Measurements from ENCODE around the gene GINS1.
A peak's percentile ranks its signal among the peaks of the same experiment; 100 is the strongest.

GINS1 gene

DNA sequence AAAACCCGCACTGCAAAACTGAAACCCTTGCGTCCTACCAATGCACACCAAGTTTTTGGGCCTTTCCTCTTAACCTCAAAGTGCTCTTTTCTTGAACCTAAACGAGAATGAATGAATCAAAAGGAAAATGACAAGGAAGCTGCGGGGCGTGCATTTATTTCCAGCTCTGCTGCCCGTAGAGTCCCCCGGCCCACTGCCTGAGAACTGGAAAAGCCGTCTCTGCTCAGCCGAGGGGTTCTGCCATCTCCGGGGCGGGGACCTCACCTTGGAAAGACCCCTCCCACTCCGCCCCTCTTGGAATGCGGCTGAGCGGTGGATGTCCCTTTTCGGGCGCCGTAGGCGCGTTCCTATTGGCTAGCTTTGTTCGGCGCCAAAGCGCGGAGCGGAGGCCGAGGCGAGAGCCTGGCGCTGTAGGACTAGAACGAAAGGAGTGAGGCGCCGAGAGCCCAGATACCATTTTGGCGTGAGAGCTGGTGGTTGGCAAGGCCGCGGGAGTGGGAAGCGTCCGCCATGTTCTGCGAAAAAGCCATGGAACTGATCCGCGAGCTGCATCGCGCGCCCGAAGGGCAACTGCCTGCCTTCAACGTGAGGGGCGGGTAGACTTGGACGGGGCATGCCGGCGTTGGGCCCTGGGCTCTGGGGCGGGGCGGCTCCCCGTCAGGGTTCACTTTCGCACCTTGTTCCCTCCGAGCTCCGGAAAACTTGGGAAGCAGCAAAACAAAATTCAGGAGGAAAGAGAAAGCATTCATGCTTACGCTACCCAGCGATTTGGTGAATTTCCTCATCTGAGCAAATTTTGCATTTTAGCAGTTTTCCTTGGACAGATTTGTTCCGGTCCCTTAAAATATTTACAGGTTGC, at the start of gene GINS1:
TSS of gene GINS1 (plus strand) at position 363 of the 859 bp plus-strand sequence. CDS start at position 511, 148 bp downstream.
- Histone ChIP-seq H3K9ac (ENCODE audit: insufficient read length, low read depth) (peak within 1 kb of the TSS; percentile 89), H3K9me3 (ENCODE audit: insufficient read depth, low read length) (peaks cover 19% of the 10 kb centered on the region; the same call in 1 of the 2 replicates), H3K4me3 (ENCODE audit: insufficient read length, low read depth) (peak within 1 kb of the TSS; percentile 80), H3K27me3 (ENCODE audit: insufficient read depth, insufficient read length) (no peaks in the 10 kb centered on the region), H3K36me3 (ENCODE audit: insufficient read depth, insufficient read length, low read length) (peaks cover 17% of the 10 kb centered on the region), H3K4me1 (ENCODE audit: insufficient read depth, insufficient read length) (peaks cover 1% of the 10 kb centered on the region)
- TF ChIP-seq SUZ12 (IDR thresholded peaks at IDR 0.05; ENCODE audit: extremely low read depth, insufficient read depth, insufficient read length) = no peak
- TF ChIP-seq ZNF274 (IDR thresholded peaks at IDR 0.05; ENCODE audit: low read depth, low read length) = no peak
- no peak for TF ChIP-seq YY1 (IDR thresholded peaks at IDR 0.05; ENCODE audit: insufficient read depth, insufficient read length)
- peak; percentile 88 for DNase-seq (ENCODE audit: low read depth, low spot score)

DNA sequence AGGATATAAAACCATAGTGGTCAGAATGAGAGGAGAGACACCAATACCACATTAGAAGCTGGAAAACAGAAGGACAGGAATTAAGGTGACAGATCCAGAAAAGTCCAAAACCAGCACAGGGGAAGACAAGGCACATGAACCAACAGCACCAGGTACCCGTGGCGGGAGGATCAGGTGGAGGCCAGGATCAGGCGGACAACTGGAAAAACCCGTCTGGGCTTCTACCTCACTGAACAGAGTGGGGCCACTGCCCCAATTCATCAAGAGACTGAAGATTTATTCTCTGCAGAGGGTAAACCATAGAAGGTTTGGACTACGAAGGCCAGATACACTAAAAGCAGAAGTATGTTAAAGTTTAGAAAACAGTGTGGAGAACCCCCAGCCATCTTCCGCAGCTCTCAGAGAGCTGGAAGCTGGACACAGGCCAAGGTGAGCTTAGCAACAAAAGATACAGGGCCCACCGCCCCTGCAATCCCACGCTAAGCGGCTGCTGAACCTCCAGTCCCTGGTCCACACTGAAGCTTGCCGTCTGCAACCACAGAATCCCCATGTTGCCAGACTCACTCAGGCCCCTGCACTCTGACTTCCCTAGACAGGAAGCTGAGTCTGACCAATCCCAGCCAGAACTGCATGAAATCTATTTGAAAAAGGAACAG, 46.7 kb upstream of the GINS1 start:
- Histone ChIP-seq H3K36me3 (ENCODE audit: insufficient read depth, insufficient read length, low read length) (peaks cover 2% of the 10 kb centered on the region), H3K4me1 (ENCODE audit: insufficient read depth, insufficient read length) (no peaks in the 10 kb centered on the region), H3K9me3 (ENCODE audit: insufficient read depth, low read length) (no peaks in the 10 kb centered on the region), H3K4me3 (ENCODE audit: insufficient read length, low read depth) (no peak overlapping the region), H3K9ac (ENCODE audit: insufficient read length, low read depth) (no peak overlapping the region), H3K27me3 (ENCODE audit: insufficient read depth, insufficient read length) (no peaks in the 10 kb centered on the region)
- no peak for DNase-seq (ENCODE audit: low read depth, low spot score)
- TF ChIP-seq SUZ12 (IDR thresholded peaks at IDR 0.05; ENCODE audit: extremely low read depth, insufficient read depth, insufficient read length) (no peak), ZNF274 (IDR thresholded peaks at IDR 0.05; ENCODE audit: low read depth, low read length) (no peak), YY1 (IDR thresholded peaks at IDR 0.05; ENCODE audit: insufficient read depth, insufficient read length) (no peak)

DNA sequence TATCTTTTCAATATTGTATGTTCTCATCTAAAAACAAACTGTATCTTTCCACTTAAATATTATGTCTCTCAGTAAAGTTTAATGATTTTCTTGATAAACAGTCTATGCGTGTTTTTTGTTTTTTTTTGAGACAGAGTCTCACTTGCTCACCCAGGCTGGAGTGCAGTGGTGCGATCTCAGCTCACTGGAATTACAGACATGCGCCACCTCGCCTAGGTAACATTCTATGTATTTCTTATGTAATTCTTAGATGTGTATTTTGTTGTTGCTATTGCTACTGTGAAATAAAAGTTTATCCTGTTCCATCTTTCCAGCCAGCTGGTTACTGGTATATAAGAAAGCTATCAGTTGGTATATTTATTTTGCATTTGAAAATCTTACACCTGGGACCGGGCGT, 46.2 kb upstream of the GINS1 start:
- Histone ChIP-seq H3K27me3 (ENCODE audit: insufficient read depth, insufficient read length) (no peaks in the 10 kb centered on the region), H3K9me3 (ENCODE audit: insufficient read depth, low read length) (no peaks in the 10 kb centered on the region), H3K36me3 (ENCODE audit: insufficient read depth, insufficient read length, low read length) (no peaks in the 10 kb centered on the region), H3K4me1 (ENCODE audit: insufficient read depth, insufficient read length) (no peaks in the 10 kb centered on the region), H3K9ac (ENCODE audit: insufficient read length, low read depth) (no peak overlapping the region), H3K4me3 (ENCODE audit: insufficient read length, low read depth) (no peak overlapping the region)
- TF ChIP-seq YY1 (IDR thresholded peaks at IDR 0.05; ENCODE audit: insufficient read depth, insufficient read length) (no peak), ZNF274 (IDR thresholded peaks at IDR 0.05; ENCODE audit: low read depth, low read length) (no peak), SUZ12 (IDR thresholded peaks at IDR 0.05; ENCODE audit: extremely low read depth, insufficient read depth, insufficient read length) (no peak)
- no peak for DNase-seq (ENCODE audit: low read depth, low spot score)

DNA sequence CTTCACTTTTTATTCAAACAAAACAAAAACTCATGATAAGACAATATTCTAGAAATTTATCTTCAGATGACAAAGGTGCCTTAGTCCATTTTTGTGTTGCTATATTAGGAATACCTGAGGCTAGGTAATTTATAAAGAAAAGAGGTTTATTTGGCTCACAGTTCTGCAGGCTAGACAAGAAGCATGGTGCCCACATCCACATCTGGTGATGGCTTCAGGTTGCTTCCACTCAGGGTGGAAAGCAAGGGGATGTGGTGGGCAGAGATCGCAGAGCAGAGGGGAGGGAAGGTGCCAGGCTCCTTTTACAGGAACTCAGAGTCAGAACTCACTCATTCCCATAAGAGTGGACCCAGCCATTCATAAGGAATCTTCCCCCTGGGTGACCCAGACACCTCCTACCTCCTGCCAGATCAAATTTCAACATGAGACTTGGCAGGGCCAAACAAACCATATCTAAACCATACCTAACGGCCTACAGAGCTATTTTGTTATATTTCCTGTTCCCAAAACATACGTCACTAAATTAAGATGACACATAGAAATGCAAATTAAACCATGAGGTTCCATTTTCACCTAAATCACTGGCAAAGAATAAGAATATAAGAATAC, 43.2 kb upstream of the GINS1 start:
- Histone ChIP-seq H3K4me1 (ENCODE audit: insufficient read depth, insufficient read length) (no peaks in the 10 kb centered on the region), H3K4me3 (ENCODE audit: insufficient read length, low read depth) (no peak overlapping the region), H3K36me3 (ENCODE audit: insufficient read depth, insufficient read length, low read length) (peaks cover 3% of the 10 kb centered on the region), H3K9ac (ENCODE audit: insufficient read length, low read depth) (no peak overlapping the region), H3K9me3 (ENCODE audit: insufficient read depth, low read length) (no peaks in the 10 kb centered on the region), H3K27me3 (ENCODE audit: insufficient read depth, insufficient read length) (no peaks in the 10 kb centered on the region)
- TF ChIP-seq SUZ12 (IDR thresholded peaks at IDR 0.05; ENCODE audit: extremely low read depth, insufficient read depth, insufficient read length) (no peak), ZNF274 (IDR thresholded peaks at IDR 0.05; ENCODE audit: low read depth, low read length) (no peak), YY1 (IDR thresholded peaks at IDR 0.05; ENCODE audit: insufficient read depth, insufficient read length) (no peak)
- no peak for DNase-seq (ENCODE audit: low read depth, low spot score)

DNA sequence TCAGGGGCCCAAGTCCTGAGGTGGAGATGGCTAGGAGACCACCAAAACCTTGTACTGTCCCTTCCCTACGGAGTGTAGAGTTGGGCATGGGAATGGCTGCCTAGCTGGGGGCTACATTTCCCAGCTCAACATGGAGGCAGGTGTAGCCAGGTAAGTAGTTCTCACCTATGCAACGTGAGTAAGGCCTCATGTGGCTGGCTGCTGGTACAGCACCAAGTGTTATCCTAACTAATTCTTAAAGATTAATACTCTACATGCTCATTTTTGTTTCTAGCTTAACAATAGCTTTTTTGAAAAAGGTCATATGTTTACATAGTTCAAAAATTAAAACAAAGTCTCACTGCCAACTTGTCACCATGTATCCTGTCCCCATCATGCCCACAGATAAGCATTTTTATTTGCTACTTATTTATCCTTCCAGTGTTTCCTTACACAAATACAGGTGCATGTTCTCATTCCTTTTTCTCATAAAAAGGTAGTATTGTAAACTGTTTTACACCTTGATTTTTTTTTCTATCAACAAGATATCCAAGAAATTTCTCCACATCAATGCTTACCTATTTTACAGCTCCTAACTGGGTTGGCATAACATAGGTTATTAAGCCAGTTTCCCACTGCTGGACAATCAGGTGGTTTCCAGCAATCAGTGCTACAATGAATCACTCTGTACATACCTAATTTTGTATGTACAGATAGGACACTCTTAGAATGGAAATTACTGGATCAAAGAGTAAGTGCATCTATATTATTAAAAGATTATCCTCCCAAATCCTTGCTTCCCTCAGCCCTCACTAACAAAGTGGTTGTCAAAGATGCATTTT, 42.4 kb upstream of the GINS1 start:
- Histone ChIP-seq H3K9me3 (ENCODE audit: insufficient read depth, low read length) (no peaks in the 10 kb centered on the region), H3K27me3 (ENCODE audit: insufficient read depth, insufficient read length) (no peaks in the 10 kb centered on the region), H3K36me3 (ENCODE audit: insufficient read depth, insufficient read length, low read length) (peaks cover 3% of the 10 kb centered on the region), H3K4me1 (ENCODE audit: insufficient read depth, insufficient read length) (no peaks in the 10 kb centered on the region), H3K9ac (ENCODE audit: insufficient read length, low read depth) (no peak overlapping the region), H3K4me3 (ENCODE audit: insufficient read length, low read depth) (no peak overlapping the region)
- TF ChIP-seq SUZ12 (IDR thresholded peaks at IDR 0.05; ENCODE audit: extremely low read depth, insufficient read depth, insufficient read length) = no peak
- no peak for TF ChIP-seq ZNF274 (IDR thresholded peaks at IDR 0.05; ENCODE audit: low read depth, low read length)
- no peak for TF ChIP-seq YY1 (IDR thresholded peaks at IDR 0.05; ENCODE audit: insufficient read depth, insufficient read length)
- no peak for DNase-seq (ENCODE audit: low read depth, low spot score)

DNA sequence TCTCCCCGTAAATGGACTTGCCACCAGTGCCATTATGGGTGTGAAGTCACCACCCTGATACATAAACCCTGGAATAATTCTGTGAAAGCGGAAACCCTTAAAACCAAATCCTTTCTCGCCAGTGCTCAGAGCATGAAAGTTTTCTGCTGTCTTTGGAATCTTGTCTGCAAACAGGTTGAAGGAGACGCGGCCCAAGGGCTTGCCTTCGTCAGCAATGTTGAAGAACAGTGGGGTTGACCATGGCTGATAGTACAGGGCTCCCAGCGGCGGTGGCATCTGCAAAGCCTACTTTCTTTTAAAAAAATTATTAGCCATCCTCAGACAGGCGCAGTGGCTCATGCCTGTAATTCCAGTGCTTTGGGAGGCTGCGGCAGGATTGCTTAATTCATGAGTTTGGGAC, 38.9 kb upstream of the GINS1 start:
- Histone ChIP-seq H3K27me3 (ENCODE audit: insufficient read depth, insufficient read length) (no peaks in the 10 kb centered on the region), H3K4me1 (ENCODE audit: insufficient read depth, insufficient read length) (no peaks in the 10 kb centered on the region), H3K9ac (ENCODE audit: insufficient read length, low read depth) (no peak overlapping the region), H3K9me3 (ENCODE audit: insufficient read depth, low read length) (no peaks in the 10 kb centered on the region), H3K4me3 (ENCODE audit: insufficient read length, low read depth) (no peak overlapping the region), H3K36me3 (ENCODE audit: insufficient read depth, insufficient read length, low read length) (peaks cover 3% of the 10 kb centered on the region)
- DNase-seq (ENCODE audit: low read depth, low spot score) = no peak
- TF ChIP-seq YY1 (IDR thresholded peaks at IDR 0.05; ENCODE audit: insufficient read depth, insufficient read length) = no peak
- TF ChIP-seq SUZ12 (IDR thresholded peaks at IDR 0.05; ENCODE audit: extremely low read depth, insufficient read depth, insufficient read length) = no peak
- TF ChIP-seq ZNF274 (IDR thresholded peaks at IDR 0.05; ENCODE audit: low read depth, low read length) = no peak
